Endothelial cell of umbilical vein (primary cell): ENCODE data around the gene VAC14. TPM values are rescaled to one million over a fixed set of nuclear protein-coding genes. Genes with fewer than 3 reads are reported as not detected.

Experiments
- BruUV-seq: library from RNA; stranded (reverse); fragments of 400-500 nt; replicated peaks from 2 replicates; lab custom pipeline; 2021; lab: Mats Ljungman, UMichigan
- CTCF ChIA-PET: fragments of 300-600, 350-600 bp; sonication (Branson Sonifier 250); formaldehyde crosslinking; loops from one replicate; lab custom pipeline; 2021; ENCODE audit warnings: antibody characterized with exemption, inconsistent platforms; lab: Charles Lee
- POLR2A ChIA-PET: fragments of 300-600, 350-600 bp; sonication (Branson Sonifier 250); formaldehyde crosslinking; loops from one replicate; lab custom pipeline; 2021; ENCODE audit warnings: antibody characterized with exemption, inconsistent platforms; lab: Charles Lee
- DNase-seq: peaks from one replicate; pipeline ENCODE4 v3.0.0-alpha.2; 2011; ENCODE audit warnings: low read depth, low spot score
- FAIRE-seq: peaks from 2 replicates; lab custom pipeline; 2011; peaks lifted over from hg19 to GRCh38; lab: Jason Lieb, UNC
- H2AFZ ChIP-seq: 2 replicates; pipeline ENCODE4 v1.6.0; 2012; ENCODE audit warnings: low read depth, low read length, control low read depth, inconsistent platforms
- H3K27ac ChIP-seq: 2 replicates; pipeline ENCODE4 v1.5.1; 2011; ENCODE audit warnings: low read depth, mild to moderate bottlenecking, control low read depth, low read length, moderate library complexity; ENCODE audit not compliant: insufficient read depth
- H3K27me3 ChIP-seq, 2 experiments: 2 replicates each; pipeline versions ENCODE4 v1.6.0 to v1.6.1; 2011; ENCODE audit warnings: low read length in 2 of 2, mixed read lengths in 1 of 2; ENCODE audit not compliant: control insufficient read depth in 2 of 2, insufficient read depth in 2 of 2
- H3K36me3 ChIP-seq, 2 experiments: 2 replicates in 1 of 2; 3 replicates in 1 of 2; pipeline ENCODE4 v1.5.1; 2011; ENCODE audit warnings: low read length in 2 of 2, mild to moderate bottlenecking in 1 of 2, moderate library complexity in 1 of 2; ENCODE audit not compliant: control insufficient read depth in 2 of 2, insufficient read depth in 2 of 2; ENCODE audit errors: extremely low read depth in 1 of 2
- H3K4me1 ChIP-seq: 3 replicates; pipeline ENCODE4 v1.5.1; 2011; ENCODE audit warnings: mild to moderate bottlenecking, low read length; ENCODE audit not compliant: control insufficient read depth, insufficient read depth; ENCODE audit errors: extremely low read depth
- H3K4me2 ChIP-seq: 2 replicates; pipeline ENCODE4 v1.6.1; 2011; ENCODE audit warnings: low read length, control low read depth, mixed read lengths; ENCODE audit not compliant: insufficient read depth
- H3K4me3 ChIP-seq, 3 experiments: fragments of 200-600 bp in 1 of 3; sonication (generic), shearing (Covaris generic) in 1 of 3; replicated peaks in 1 of 3; 2 replicates each; pipeline ENCODE4 v1.5.1; 2011 to 2016; ENCODE audit warnings: control low read depth in 3 of 3, low read length in 3 of 3, mild to moderate bottlenecking in 2 of 3, inconsistent platforms in 1 of 3, low read depth in 1 of 3, moderate library complexity in 1 of 3; ENCODE audit not compliant: insufficient read depth in 1 of 3
- H3K79me2 ChIP-seq: 2 replicates; pipeline ENCODE4 v1.6.0; 2012; ENCODE audit warnings: low read length, inconsistent platforms; ENCODE audit not compliant: control insufficient read depth, insufficient read depth
- H3K9ac ChIP-seq: replicated peaks from 2 replicates; pipeline ENCODE3; 2011; ENCODE audit warnings: low read length, control low read depth; ENCODE audit not compliant: insufficient read depth; ENCODE audit errors: extremely low read depth
- H3K9me1 ChIP-seq: replicated peaks from 3 replicates; pipeline ENCODE4 v1.6.0; 2011; ENCODE audit warnings: mild to moderate bottlenecking, low read length; ENCODE audit not compliant: control insufficient read depth, insufficient read depth; ENCODE audit errors: extremely low read depth
- H3K9me3 ChIP-seq: replicated peaks from 2 replicates; pipeline ENCODE4 v1.5.1; 2012; ENCODE audit warnings: low read length, inconsistent platforms; ENCODE audit not compliant: control insufficient read depth, insufficient read depth
- H4K20me1 ChIP-seq: replicated peaks from 2 replicates; pipeline ENCODE3; 2011; ENCODE audit warnings: mild to moderate bottlenecking, low read length; ENCODE audit not compliant: control insufficient read depth, insufficient read depth; ENCODE audit errors: extremely low read depth
- CTCF ChIP-seq, 2 donors: IDR thresholded peaks; 1 replicate in 1 of 2; 2 replicates in 1 of 2; pipeline ENCODE4 v1.5.1; 2011; ENCODE audit warnings: low read length in 2 of 2, mild to moderate bottlenecking in 2 of 2, moderate library complexity in 2 of 2, control low read depth in 1 of 2, inconsistent platforms in 1 of 2, low read depth in 1 of 2; ENCODE audit not compliant: insufficient read depth in 1 of 2; ENCODE audit errors: extremely low read depth in 1 of 2
- EZH2 ChIP-seq: IDR thresholded peaks from 2 replicates; pipeline ENCODE4 v1.6.1; 2012; ENCODE audit warnings: borderline replicate concordance, low read depth, mild to moderate bottlenecking, moderate library complexity, low read length, inconsistent platforms; ENCODE audit not compliant: severe bottlenecking
- FOS ChIP-seq: IDR thresholded peaks from 2 replicates; pipeline ENCODE4 v1.6.1; 2011; ENCODE audit warnings: mild to moderate bottlenecking, low read length, moderate library complexity, borderline replicate concordance; ENCODE audit not compliant: insufficient read depth
- GATA2 ChIP-seq: IDR thresholded peaks from 2 replicates; pipeline ENCODE4 v1.7.0; 2011; ENCODE audit warnings: low read depth, mild to moderate bottlenecking, moderate library complexity, mixed read lengths, low read length; ENCODE audit not compliant: insufficient read length, insufficient read depth
- JUN ChIP-seq: IDR thresholded peaks from 2 replicates; pipeline ENCODE4 v1.6.1; 2011; ENCODE audit warnings: borderline replicate concordance, low read depth; ENCODE audit not compliant: insufficient read length, insufficient read depth
- MAX ChIP-seq: IDR thresholded peaks from 2 replicates; pipeline ENCODE4 v1.6.1; 2011; ENCODE audit not compliant: insufficient read depth, insufficient read length
- MYC ChIP-seq: IDR thresholded peaks from one replicate; pipeline ENCODE4 v1.6.1; 2011; ENCODE audit warnings: mild to moderate bottlenecking, low read depth, low read length
- POLR2A ChIP-seq: IDR thresholded peaks from 2 replicates; pipeline ENCODE4 v1.6.1; 2012; ENCODE audit warnings: low read depth, mild to moderate bottlenecking, control low read depth, low read length
- POLR2AphosphoS5 ChIP-seq: IDR thresholded peaks from 2 replicates; pipeline ENCODE4 v1.6.1; 2012; ENCODE audit warnings: low read depth, mild to moderate bottlenecking, control low read depth, low read length, moderate library complexity; ENCODE audit not compliant: insufficient read depth
- dilution Hi-C: fragments of 300-500 bp; cut with MboI; formaldehyde crosslinking; loops from one replicate; pipeline ENCODE4 v1.15.0; 2019; ENCODE audit warnings: low sequenced_read_pairs; ENCODE audit not compliant: extremely low pct_ligation_motif_present
- intact Hi-C: fragments of 100-400 bp; cut with micrococcal nuclease; formaldehyde crosslinking; loops from one replicate; pipeline ENCODE4 v1.10.0; 2022
- polyA plus RNA-seq, 4 experiments: library from polyadenylated mRNA; depleted of rRNA in 3 of 4; stranded (reverse) in 3 of 4; unstranded in 1 of 4; fragments of >200 nt; gene quantifications; 2 replicates each; pipeline versions ENCODE4 v1.2.1 to v1.2.3, GENCODE V29; 2011 to 2012; ENCODE audit warnings: missing spikeins in 1 of 4
- total RNA-seq: library from RNA; stranded (reverse); gene quantifications from 2 replicates; pipeline ENCODE4 v1.2.3, GENCODE V29; 2021

The VAC14 gene
- total and polyA plus RNA-seq, 2 donors (not counting 3 experiments of a cell fraction or from before 2014, with no cell fraction given), result 37.6 to 57.9 TPM

GRCh38 chr16:70775399-70775798 is 25.6 kb downstream of the VAC14 start:
- no peaks in the 10 kb centered on the region for H3K9me3 ChIP-seq
- DNase-seq (no peak), FAIRE-seq (no peak)
- H3K4me1 ChIP-seq, result no peaks in the 10 kb centered on the region
- no peak overlapping the region for H2AFZ ChIP-seq
- H3K36me3 ChIP-seq, result peaks cover 6 to 18% of the 10 kb centered on the region in 2 experiments
- BruUV-seq, result no TSS peak
- intact Hi-C loops (loop anchor here (10.0 kb wide), 1 partner anchor 201 kb away; no protein-coding TSS in a partner anchor), dilution Hi-C loops (no loop called here)
- H3K27me3 ChIP-seq, result no peaks in the 10 kb centered on the region
- no peaks in the 10 kb centered on the region for H3K79me2 ChIP-seq
- no peak overlapping the region for H3K4me3 ChIP-seq
- POLR2A ChIA-PET, result no interaction called here
- CTCF ChIA-PET, result no interaction called here
- H3K9me1 ChIP-seq, result no peaks in the 10 kb centered on the region
- no peak overlapping the region for H3K4me2 ChIP-seq
- H3K9ac ChIP-seq, result no peak overlapping the region
- no peaks in the 10 kb centered on the region for H4K20me1 ChIP-seq
- no peak overlapping the region for H3K27ac ChIP-seq
- TF ChIP-seq MYC, result no peak
- TF ChIP-seq MAX, result no peak
- no peak for TF ChIP-seq CTCF (IDR thresholded peaks at IDR 0.05; ENCODE audit: extremely low read depth in 1 of 2, insufficient read depth in 1 of 2, low read depth in 1 of 2, low read length in 2 of 2)
- no peak for TF ChIP-seq FOS
- TF ChIP-seq GATA2, result no peak
- no peak for TF ChIP-seq POLR2A
- TF ChIP-seq POLR2AphosphoS5, result no peak
- no peak for TF ChIP-seq JUN
- TF ChIP-seq EZH2, result no peak
